Calu3 (cell line): Measurements from ENCODE around the gene C1QTNF5. TPM values are rescaled to one million over a fixed set of nuclear protein-coding genes. Genes with fewer than 3 reads are reported as not detected.

ENCODE experiments used
- BruUV-seq: library from RNA; stranded (reverse); fragments of 400-500 nt; replicated peaks from 2 replicates; lab custom pipeline; 2021; lab: Mats Ljungman, UMichigan
- CTCF ChIA-PET: fragments of 300-600 bp; sonication (Branson Sonifier 250); formaldehyde crosslinking; loops from one replicate; lab custom pipeline; 2022; ENCODE audit warnings: antibody characterized with exemption; lab: Charles Lee
- DNase-seq: peaks from one replicate; pipeline ENCODE4 v3.0.0; 2022
- H3K27ac Mint-ChIP-seq: one replicate; pipeline ENCODE4 v1.8.0; 2022; ENCODE audit warnings: mixed read lengths; ENCODE audit not compliant: unreplicated experiment
- H3K27me3 Mint-ChIP-seq: one replicate; pipeline ENCODE4 v1.8.0; 2022; ENCODE audit warnings: mixed read lengths; ENCODE audit not compliant: unreplicated experiment
- H3K36me3 Mint-ChIP-seq: one replicate; pipeline ENCODE4 v1.8.0; 2022; ENCODE audit warnings: mild to moderate bottlenecking, moderate library complexity, mixed read lengths; ENCODE audit not compliant: insufficient read depth, unreplicated experiment
- H3K4me1 Mint-ChIP-seq: one replicate; pipeline ENCODE4 v1.8.0; 2022; ENCODE audit warnings: mild to moderate bottlenecking, low read depth, mixed read lengths; ENCODE audit not compliant: unreplicated experiment
- H3K4me3 Mint-ChIP-seq: one replicate; pipeline ENCODE4 v1.8.0; 2022; ENCODE audit warnings: mild to moderate bottlenecking, low read depth, moderate library complexity, mixed read lengths; ENCODE audit not compliant: unreplicated experiment
- H3K9me3 Mint-ChIP-seq: one replicate; pipeline ENCODE4 v1.8.0; 2022; ENCODE audit warnings: low read depth, mixed read lengths; ENCODE audit not compliant: unreplicated experiment
- CTCF ChIP-seq: fragments of 200-600 bp; IDR thresholded peaks from one replicate; pipeline ENCODE4 v1.8.0; 2022; ENCODE audit warnings: antibody characterized with exemption; ENCODE audit not compliant: unreplicated experiment
- intact Hi-C: fragments of 100-400 bp; cut with micrococcal nuclease; formaldehyde crosslinking; loops from one replicate; pipeline ENCODE4 v1.10.0; 2022; ENCODE audit not compliant: unreplicated experiment
- total RNA-seq: library from RNA; stranded (reverse); gene quantifications from 2 replicates; pipeline ENCODE4 v1.2.3, GENCODE V29; 2022

The C1QTNF5 gene
- total RNA-seq, 1 experiment from 2014 or later, result not detected

GRCh38 chr11:119316016-119316728 is 24.5 kb downstream of the C1QTNF5 start:
- intact Hi-C loops, result no loop called here
- Mint-ChIP-seq H3K27ac (peak overlapping the region; percentile 15), H3K4me3 (peak overlapping the region; percentile 68), H3K36me3 (peaks cover 17% of the 10 kb centered on the region), H3K4me1 (no peaks in the 10 kb centered on the region), H3K27me3 (peaks cover 21% of the 10 kb centered on the region), H3K9me3 (no peaks in the 10 kb centered on the region)
- peak; percentile 29 for DNase-seq
- no peak for TF ChIP-seq CTCF
- TSS peak; percentile 62 for BruUV-seq
- CTCF ChIA-PET, result interaction anchor here (1.3 to 1.6 kb wide), 2 partner anchors 23 to 260 kb away, joined by 3 to 9 read pairs; no protein-coding TSS in a partner anchor

- peak; percentile 28 for TF ChIP-seq CTCF
- Mint-ChIP-seq H3K4me1 (no peaks in the 10 kb centered on the region), H3K9me3 (no peaks in the 10 kb centered on the region), H3K27me3 (peaks cover 21% of the 10 kb centered on the region), H3K27ac (peak overlapping the region; percentile 15), H3K4me3 (peak overlapping the region; percentile 68), H3K36me3 (peaks cover 17% of the 10 kb centered on the region)
- BruUV-seq, result no TSS peak
- intact Hi-C loops, result no loop called here
- peak; percentile 57 for DNase-seq
- CTCF ChIA-PET, result interaction anchor here (0.6 to 1.6 kb wide), 3 partner anchors 24 to 524 kb away, joined by 3 to 9 read pairs (median 5); no protein-coding TSS in a partner anchor
Observed at GRCh38 chr11:119315131-119316015, 25.3 kb downstream of the C1QTNF5 start.

GRCh38 chr11:119314726-119315125 is 26.0 kb downstream of the C1QTNF5 start:
- intact Hi-C loops, result no loop called here
- H3K9me3 Mint-ChIP-seq, result no peaks in the 10 kb centered on the region
- H3K4me1 Mint-ChIP-seq, result no peaks in the 10 kb centered on the region
- peaks cover 15% of the 10 kb centered on the region for H3K27me3 Mint-ChIP-seq
- no peak for DNase-seq
- BruUV-seq, result no TSS peak
- no peak overlapping the region for H3K4me3 Mint-ChIP-seq
- no peak overlapping the region for H3K27ac Mint-ChIP-seq
- no peak for TF ChIP-seq CTCF
- CTCF ChIA-PET, result interaction anchor here (1.3 to 1.6 kb wide), 2 partner anchors 24 to 258 kb away, joined by 3 to 9 read pairs; no protein-coding TSS in a partner anchor
- peaks cover 17% of the 10 kb centered on the region for H3K36me3 Mint-ChIP-seq

GRCh38 chr11:119310682-119311052 is 30.0 kb downstream of the C1QTNF5 start:
- H3K36me3 Mint-ChIP-seq, result peaks cover 4% of the 10 kb centered on the region
- DNase-seq, result no peak
- H3K4me3 Mint-ChIP-seq, result no peak overlapping the region
- H3K27me3 Mint-ChIP-seq, result no peaks in the 10 kb centered on the region
- CTCF ChIA-PET, result interaction anchor here (0.6 kb wide), 1 partner anchor 710 kb away, joined by 3 read pairs; no protein-coding TSS in a partner anchor
- H3K9me3 Mint-ChIP-seq, result no peaks in the 10 kb centered on the region
- intact Hi-C loops, result no loop called here
- no peak for TF ChIP-seq CTCF
- no TSS peak for BruUV-seq
- H3K4me1 Mint-ChIP-seq, result no peaks in the 10 kb centered on the region
- H3K27ac Mint-ChIP-seq, result no peak overlapping the region
